Keratinocyte (primary cell): ENCODE results near the gene TFIP11. TPM values are rescaled to one million over a fixed set of nuclear protein-coding genes. Genes with fewer than 3 reads are reported as not detected.

Experiments
- DNase-seq: peaks from one replicate; pipeline ENCODE4 v3.0.0-alpha.2; 2011; ENCODE audit warnings: low read depth, missing footprints, low spot score
- FAIRE-seq: peaks from 2 replicates; lab custom pipeline; 2011; peaks lifted over from hg19 to GRCh38; lab: Jason Lieb, UNC
- H2AFZ ChIP-seq: 2 replicates; pipeline ENCODE4 v1.6.0; 2012; ENCODE audit warnings: low read length, control low read depth, inconsistent platforms; ENCODE audit not compliant: control insufficient read depth
- H3K27ac ChIP-seq: 2 replicates; pipeline ENCODE4 v1.5.1; 2011; ENCODE audit warnings: low read length; ENCODE audit not compliant: control insufficient read depth, insufficient read depth
- H3K27me3 ChIP-seq: 3 replicates; pipeline ENCODE4 v1.6.0; 2011; ENCODE audit warnings: low read length; ENCODE audit not compliant: control insufficient read depth, insufficient read depth; ENCODE audit errors: extremely low read depth
- H3K36me3 ChIP-seq, 2 experiments: 2 replicates in 1 of 2; 3 replicates in 1 of 2; pipeline ENCODE4 v1.5.1; 2011; ENCODE audit warnings: low read length in 2 of 2, mild to moderate bottlenecking in 1 of 2; ENCODE audit not compliant: control insufficient read depth in 2 of 2, insufficient read depth in 2 of 2; ENCODE audit errors: extremely low read depth in 1 of 2
- H3K4me1 ChIP-seq: 3 replicates; pipeline ENCODE4 v1.5.1; 2011; ENCODE audit warnings: low read length; ENCODE audit not compliant: control insufficient read depth, insufficient read depth; ENCODE audit errors: extremely low read depth
- H3K4me2 ChIP-seq: 3 replicates; pipeline ENCODE4 v1.6.0; 2011; ENCODE audit warnings: low read depth, low read length; ENCODE audit not compliant: control insufficient read depth, insufficient read depth; ENCODE audit errors: extremely low read depth
- H3K4me3 ChIP-seq, 3 experiments: fragments of 200-600 bp in 1 of 3; sonication (generic) in 1 of 3; 2 replicates in 2 of 3; 3 replicates in 1 of 3; pipeline ENCODE4 v1.5.1; 2011 to 2016; ENCODE audit warnings: low read length in 3 of 3, mild to moderate bottlenecking in 3 of 3, control low read depth in 2 of 3, inconsistent platforms in 1 of 3, low read depth in 1 of 3, mixed read lengths in 1 of 3, mixed run types in 1 of 3, moderate library complexity in 1 of 3; ENCODE audit not compliant: control insufficient read depth in 2 of 3, insufficient read depth in 2 of 3; ENCODE audit errors: extremely low read depth in 1 of 3
- H3K79me2 ChIP-seq: 2 replicates; pipeline ENCODE4 v1.6.0; 2012; ENCODE audit warnings: low read length; ENCODE audit not compliant: control insufficient read depth, insufficient read depth
- H3K9ac ChIP-seq: 3 replicates; pipeline ENCODE4 v1.6.0; 2011; ENCODE audit warnings: low read length; ENCODE audit not compliant: control insufficient read depth, insufficient read depth; ENCODE audit errors: extremely low read depth
- H3K9me1 ChIP-seq: 3 replicates; pipeline ENCODE4 v1.6.0; 2011; ENCODE audit warnings: low read length; ENCODE audit not compliant: control insufficient read depth, insufficient read depth; ENCODE audit errors: extremely low read depth
- H3K9me3 ChIP-seq: 2 replicates; pipeline ENCODE4 v1.5.1; 2012; ENCODE audit warnings: low read depth, low read length; ENCODE audit not compliant: control insufficient read depth
- H4K20me1 ChIP-seq: 3 replicates; pipeline ENCODE4 v1.6.0; 2011; ENCODE audit warnings: low read length; ENCODE audit not compliant: control insufficient read depth, insufficient read depth; ENCODE audit errors: extremely low read depth
- EZH2 ChIP-seq: IDR thresholded peaks from one replicate; pipeline ENCODE4 v1.6.1; 2012; ENCODE audit warnings: inconsistent platforms, mild to moderate bottlenecking, low read length, moderate library complexity
- dilution Hi-C: fragments of 300-500 bp; cut with MboI; formaldehyde crosslinking; loops from one replicate; pipeline ENCODE4 v1.7.0; 2020; ENCODE audit warnings: low sequenced_read_pairs; ENCODE audit not compliant: extremely low pct_ligation_motif_present
- polyA plus RNA-seq, 5 experiments: library from polyadenylated mRNA; depleted of rRNA in 3 of 5; stranded (reverse) in 3 of 5; stranded (forward) in 1 of 5; unstranded in 1 of 5; fragments of >200 nt; gene quantifications; 1 replicate in 1 of 5; 2 replicates in 3 of 5; 3 replicates in 1 of 5; pipeline versions ENCODE4 v1.2.1 to v1.2.3, GENCODE V29; 2011 to 2012; ENCODE audit warnings: missing spikeins in 2 of 5, low read depth in 1 of 5, low replicate concordance in 1 of 5
- TF ChIP-seq, protein P1 (sequence below), 3 experiments: IDR thresholded peaks in 1 of 3; conservative IDR thresholded peaks in 1 of 3; optimal IDR thresholded peaks in 1 of 3; 2 replicates in 2 of 3; 3 replicates in 1 of 3; pipeline versions ENCODE3 to v1.5.1; 2011; ENCODE audit warnings: low read length in 3 of 3, mild to moderate bottlenecking in 3 of 3, moderate library complexity in 2 of 3, control low read depth in 1 of 3, inconsistent platforms in 1 of 3; ENCODE audit not compliant: insufficient read depth in 2 of 3; ENCODE audit errors: extremely low read depth in 1 of 3

The TFIP11 gene
- polyA plus RNA-seq, 1 donor (not counting 4 experiments of a cell fraction or from before 2014, with no cell fraction given): 30.3 TPM

DNA sequence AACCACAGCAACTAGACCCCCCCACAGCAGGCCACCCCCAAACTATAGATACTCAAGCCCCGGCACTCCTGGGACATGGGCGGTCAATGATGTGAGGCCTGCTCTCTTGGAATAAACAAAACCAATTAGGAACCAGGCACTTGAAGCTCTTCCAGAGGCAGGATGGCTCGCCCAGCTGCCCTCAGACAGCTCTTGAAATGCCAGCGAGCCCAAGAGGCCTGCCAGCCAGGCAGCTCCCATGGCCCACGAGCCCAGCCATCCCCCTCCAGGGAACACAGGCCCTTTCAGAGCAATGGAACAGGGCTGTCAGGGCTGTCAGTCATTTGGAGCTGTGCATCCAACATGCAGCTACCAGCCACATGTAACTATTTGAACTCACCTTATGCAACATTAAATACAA lies 34.0 kb upstream of the TFIP11 start:
- H3K27me3 ChIP-seq: no peaks in the 10 kb centered on the region
- H3K36me3 ChIP-seq: peaks cover 2 to 6% of the 10 kb centered on the region in 2 experiments
- FAIRE-seq (no peak), DNase-seq (no peak)
- no peak overlapping the region for H3K4me3 ChIP-seq
- peaks cover 25% of the 10 kb centered on the region for H3K4me1 ChIP-seq
- H3K27ac ChIP-seq: no peak overlapping the region
- H2AFZ ChIP-seq: no peak overlapping the region
- H3K9ac ChIP-seq: no peak overlapping the region
- TF ChIP-seq, protein P1, sequence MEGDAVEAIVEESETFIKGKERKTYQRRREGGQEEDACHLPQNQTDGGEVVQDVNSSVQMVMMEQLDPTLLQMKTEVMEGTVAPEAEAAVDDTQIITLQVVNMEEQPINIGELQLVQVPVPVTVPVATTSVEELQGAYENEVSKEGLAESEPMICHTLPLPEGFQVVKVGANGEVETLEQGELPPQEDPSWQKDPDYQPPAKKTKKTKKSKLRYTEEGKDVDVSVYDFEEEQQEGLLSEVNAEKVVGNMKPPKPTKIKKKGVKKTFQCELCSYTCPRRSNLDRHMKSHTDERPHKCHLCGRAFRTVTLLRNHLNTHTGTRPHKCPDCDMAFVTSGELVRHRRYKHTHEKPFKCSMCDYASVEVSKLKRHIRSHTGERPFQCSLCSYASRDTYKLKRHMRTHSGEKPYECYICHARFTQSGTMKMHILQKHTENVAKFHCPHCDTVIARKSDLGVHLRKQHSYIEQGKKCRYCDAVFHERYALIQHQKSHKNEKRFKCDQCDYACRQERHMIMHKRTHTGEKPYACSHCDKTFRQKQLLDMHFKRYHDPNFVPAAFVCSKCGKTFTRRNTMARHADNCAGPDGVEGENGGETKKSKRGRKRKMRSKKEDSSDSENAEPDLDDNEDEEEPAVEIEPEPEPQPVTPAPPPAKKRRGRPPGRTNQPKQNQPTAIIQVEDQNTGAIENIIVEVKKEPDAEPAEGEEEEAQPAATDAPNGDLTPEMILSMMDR (optimal IDR thresholded peaks at IDR 0.05 in 1 of 3, IDR thresholded peaks at IDR 0.05 in 1 of 3, conservative IDR thresholded peaks at IDR 0.05 in 1 of 3; ENCODE audit: extremely low read depth in 1 of 3, insufficient read depth in 2 of 3, low read length in 3 of 3): no peak
- no peak for TF ChIP-seq EZH2
- no peaks in the 10 kb centered on the region for H4K20me1 ChIP-seq
- dilution Hi-C loops: no loop called here
- H3K9me3 ChIP-seq: no peaks in the 10 kb centered on the region
- H3K79me2 ChIP-seq: peaks cover 4% of the 10 kb centered on the region
- H3K4me2 ChIP-seq: no peak overlapping the region
- H3K9me1 ChIP-seq: no peaks in the 10 kb centered on the region

DNA sequence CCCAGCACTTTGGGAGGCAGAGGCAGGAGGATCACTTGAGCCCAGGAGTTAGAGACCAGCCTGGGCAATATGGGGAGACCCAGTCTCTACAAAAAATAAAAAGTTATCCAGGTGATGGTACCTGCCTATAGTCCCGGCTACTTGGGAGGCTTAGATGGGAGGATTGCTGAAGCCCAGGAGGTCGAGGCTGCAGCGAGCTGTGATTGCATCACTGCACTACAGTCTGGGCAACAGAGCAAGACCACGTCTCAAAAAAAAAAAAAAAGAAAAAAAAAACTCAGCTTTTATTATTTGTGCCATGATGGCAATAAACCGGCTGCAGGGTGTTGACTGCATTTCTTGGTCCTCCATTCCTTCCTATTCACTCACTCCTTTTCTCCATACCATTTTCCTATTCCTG lies 33.6 kb upstream of the TFIP11 start:
- dilution Hi-C loops: no loop called here
- Histone ChIP-seq H3K4me3 (no peak overlapping the region), H4K20me1 (no peaks in the 10 kb centered on the region), H3K36me3 (peaks cover 7 to 8% of the 10 kb centered on the region in 2 experiments), H3K79me2 (peaks cover 4% of the 10 kb centered on the region), H3K9me3 (no peaks in the 10 kb centered on the region), H3K9ac (no peak overlapping the region), H3K4me2 (no peak overlapping the region), H2AFZ (no peak overlapping the region), H3K27ac (no peak overlapping the region), H3K9me1 (no peaks in the 10 kb centered on the region), H3K4me1 (peaks cover 22% of the 10 kb centered on the region), H3K27me3 (no peaks in the 10 kb centered on the region)
- DNase-seq (no peak), FAIRE-seq (no peak)
- no peak for TF ChIP-seq EZH2

DNA sequence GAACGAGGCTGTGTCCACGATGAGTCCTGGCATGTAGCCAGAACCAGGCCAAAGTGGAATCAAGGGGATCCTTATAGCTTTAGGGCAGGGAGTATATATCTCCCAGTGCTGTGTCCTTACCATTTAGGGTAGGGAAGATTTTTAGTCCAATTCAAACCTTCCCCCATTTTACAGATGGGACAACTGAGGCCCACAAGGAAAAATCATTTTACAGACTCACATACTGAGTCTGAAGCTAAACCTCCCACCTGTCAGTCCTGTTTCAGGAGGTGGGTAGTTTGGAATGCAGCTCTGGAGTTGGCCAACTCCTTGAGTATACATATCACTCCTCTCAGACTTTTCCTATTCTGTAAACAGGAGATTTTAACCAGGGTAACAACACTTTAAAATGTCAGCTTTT lies 33.1 kb upstream of the TFIP11 start:
- DNase-seq (no peak), FAIRE-seq (no peak)
- no peaks in the 10 kb centered on the region for H3K79me2 ChIP-seq
- H3K4me3 ChIP-seq: no peak overlapping the region
- H3K9ac ChIP-seq: no peak overlapping the region
- TF ChIP-seq EZH2: no peak
- TF ChIP-seq, protein P1 (optimal IDR thresholded peaks at IDR 0.05 in 1 of 3, IDR thresholded peaks at IDR 0.05 in 1 of 3, conservative IDR thresholded peaks at IDR 0.05 in 1 of 3; ENCODE audit: extremely low read depth in 1 of 3, insufficient read depth in 2 of 3, low read length in 3 of 3): no peak
- no peaks in the 10 kb centered on the region for H4K20me1 ChIP-seq
- no peaks in the 10 kb centered on the region for H3K9me1 ChIP-seq
- H3K4me1 ChIP-seq: peaks cover 18% of the 10 kb centered on the region
- peaks cover 8 to 12% of the 10 kb centered on the region in 2 experiments for H3K36me3 ChIP-seq
- no peaks in the 10 kb centered on the region for H3K9me3 ChIP-seq
- dilution Hi-C loops: no loop called here
- H3K27ac ChIP-seq: no peak overlapping the region
- no peaks in the 10 kb centered on the region for H3K27me3 ChIP-seq
- no peak overlapping the region for H2AFZ ChIP-seq
- H3K4me2 ChIP-seq: no peak overlapping the region
